HG03571 (cell line): ENCODE measurements around the gene KIZ.

Experiments used
- ATAC-seq: cut with Tn5 transposase; IDR thresholded peaks from one replicate; pipeline ENCODE4 v1.9.1; 2021; ENCODE audit not compliant: unreplicated experiment

KIZ gene

DNA sequence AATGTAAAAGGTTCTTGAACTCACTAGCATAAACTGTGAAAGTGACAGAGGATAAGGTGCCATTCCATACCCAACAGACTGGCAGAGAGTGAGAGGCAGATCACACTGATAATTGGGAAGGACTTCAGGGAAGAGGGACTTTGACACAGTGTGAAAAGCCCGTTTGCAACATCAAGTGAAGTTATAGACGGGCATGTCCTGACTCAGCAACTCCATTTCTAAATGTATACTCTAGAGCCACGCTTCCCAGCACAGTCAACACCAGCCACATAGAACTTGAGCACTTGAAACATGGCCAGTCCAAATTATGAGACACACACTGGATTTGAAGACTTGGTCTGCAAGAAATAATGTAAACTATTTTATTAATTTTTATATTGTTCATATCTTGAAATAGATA is 131.3 kb downstream of the KIZ start:
- ATAC-seq: no peak

DNA sequence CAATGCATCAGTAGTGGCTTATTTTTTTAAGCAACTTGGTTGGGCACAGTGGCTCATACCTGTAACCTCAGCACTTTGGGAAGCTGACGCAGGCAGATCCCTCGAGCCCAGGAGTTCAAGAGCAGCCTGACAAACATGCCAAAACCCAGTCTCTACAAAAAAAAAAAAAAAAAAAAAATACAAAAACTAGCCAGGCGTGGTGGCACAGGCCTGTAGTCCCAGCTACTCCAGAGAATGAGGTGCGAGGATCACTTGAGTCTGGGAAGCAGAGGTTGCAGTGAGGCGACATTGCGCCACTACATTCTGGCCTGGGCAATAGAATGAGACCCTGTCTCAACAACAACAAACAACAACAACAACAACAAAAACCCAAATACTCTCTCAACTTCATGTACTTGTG is 132.5 kb downstream of the KIZ start:
- no peak for ATAC-seq

DNA sequence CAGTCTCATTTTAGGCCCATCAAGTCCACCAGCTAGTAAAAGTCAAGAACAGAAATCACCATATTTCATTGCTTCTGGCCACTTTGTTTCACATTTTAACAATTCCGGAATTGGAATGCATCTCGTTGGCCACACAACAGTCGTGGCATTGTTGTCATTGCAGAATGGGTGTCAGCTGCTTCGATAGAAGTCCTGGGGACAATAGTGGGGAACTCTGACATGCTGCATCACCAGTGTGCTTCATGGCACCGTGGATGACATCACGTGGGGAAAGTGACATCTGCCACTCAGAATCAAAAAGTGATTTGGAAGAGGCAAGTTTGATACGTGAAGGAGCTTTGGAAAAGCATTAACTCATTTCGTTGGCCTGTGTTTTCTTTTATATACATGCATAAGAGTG is 133.5 kb downstream of the KIZ start:
- no peak for ATAC-seq

DNA sequence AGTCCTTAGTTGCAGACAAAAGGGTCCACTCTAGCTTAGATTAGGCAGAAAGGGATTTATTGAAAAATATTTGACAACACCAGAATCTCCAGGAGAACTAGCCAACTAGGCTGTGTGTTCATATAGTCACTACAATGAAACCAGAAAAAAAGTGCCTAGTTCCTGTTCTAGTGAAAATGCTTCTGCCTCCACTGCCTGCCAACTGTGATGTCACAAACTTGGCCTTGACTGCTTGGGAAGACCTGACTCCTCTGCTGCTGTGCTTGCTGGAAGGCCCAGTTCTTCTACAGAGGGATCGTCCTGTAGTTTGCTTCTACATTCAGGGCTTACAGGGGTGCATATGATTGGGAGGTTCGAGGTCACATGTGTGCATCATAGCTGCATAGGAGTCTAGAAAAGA is 136.9 kb downstream of the KIZ start:
- ATAC-seq: no peak

DNA sequence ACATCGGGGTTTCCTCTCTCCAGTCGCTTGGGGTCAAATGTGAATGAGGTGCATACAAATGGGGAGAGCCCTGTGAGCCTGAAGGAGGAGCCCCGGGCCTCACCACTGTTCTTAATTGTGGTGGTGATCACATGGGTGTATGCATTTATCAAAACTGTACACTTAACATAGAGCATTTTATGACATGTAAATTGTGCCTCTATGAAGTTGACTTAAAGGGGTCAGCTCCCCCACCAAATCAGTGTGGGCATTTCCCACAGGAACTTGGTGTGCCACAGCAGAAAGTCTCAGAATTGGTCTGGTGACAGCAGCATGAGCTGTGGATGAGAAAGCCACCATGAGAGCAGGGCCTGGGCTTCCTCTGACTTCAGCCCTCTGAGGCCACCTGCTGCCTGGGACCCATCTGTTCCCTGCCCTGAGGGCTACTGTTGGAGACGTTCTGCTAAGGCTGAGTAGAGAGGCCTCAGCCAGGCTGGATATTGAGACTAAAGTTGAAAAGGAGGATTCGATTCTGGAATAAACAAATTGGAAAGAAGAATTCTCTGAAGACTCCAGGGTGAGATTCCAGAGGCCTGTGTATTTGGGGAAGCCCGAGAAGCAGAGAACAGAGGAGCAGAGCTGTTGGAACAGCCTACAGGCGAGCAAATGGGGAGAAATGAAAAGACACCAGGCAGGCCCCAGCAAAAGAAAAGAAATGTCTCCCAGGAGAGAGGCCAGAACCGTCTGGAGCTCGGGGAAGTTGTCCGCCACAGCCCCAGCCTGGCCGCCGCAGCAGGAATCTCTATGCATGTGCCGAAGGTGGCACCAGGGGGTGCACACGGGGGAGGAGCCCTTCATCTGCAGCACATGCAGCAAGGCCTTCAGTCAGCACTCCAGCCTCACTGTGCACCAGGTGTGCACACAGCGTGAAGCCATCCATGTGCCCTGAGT is 139.6 kb downstream of the KIZ start:
- no peak for ATAC-seq

DNA sequence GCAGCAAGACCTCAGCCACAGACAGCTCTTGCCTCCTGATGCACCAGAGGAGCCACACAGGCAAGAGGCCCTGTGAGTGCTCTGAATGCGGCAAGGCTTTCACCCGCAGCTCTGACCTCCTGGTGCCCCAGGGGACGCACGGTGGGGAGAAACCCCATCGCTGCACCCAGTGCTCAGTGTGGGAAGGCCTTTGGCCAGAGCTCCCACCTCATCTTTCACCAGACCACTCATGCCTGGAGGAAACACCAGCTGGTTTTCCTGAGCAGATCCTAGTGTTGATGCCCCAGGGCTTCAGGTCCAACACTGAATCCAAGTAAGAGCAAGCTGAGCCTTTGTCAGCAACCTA is 140.3 kb downstream of the KIZ start:
- ATAC-seq: no peak

DNA sequence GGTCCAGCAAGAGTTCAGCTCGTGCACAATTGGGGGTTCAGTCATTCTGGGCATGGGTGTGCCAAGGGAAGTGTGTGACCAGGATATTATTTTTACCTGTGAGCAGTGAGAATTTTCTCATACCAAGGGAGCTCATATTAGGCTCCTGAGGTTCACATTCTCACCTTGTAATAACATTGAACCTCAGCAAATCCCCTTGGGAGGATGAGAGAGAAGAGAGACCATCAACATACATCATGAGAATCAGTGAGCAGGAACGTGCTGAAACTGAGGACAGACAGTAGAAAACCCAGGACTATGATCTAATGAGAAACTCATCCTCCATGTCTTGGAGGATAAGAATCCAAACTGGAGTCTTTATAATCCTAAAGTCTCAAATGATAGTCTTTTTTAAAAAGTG is 143.9 kb downstream of the KIZ start:
- no peak for ATAC-seq

DNA sequence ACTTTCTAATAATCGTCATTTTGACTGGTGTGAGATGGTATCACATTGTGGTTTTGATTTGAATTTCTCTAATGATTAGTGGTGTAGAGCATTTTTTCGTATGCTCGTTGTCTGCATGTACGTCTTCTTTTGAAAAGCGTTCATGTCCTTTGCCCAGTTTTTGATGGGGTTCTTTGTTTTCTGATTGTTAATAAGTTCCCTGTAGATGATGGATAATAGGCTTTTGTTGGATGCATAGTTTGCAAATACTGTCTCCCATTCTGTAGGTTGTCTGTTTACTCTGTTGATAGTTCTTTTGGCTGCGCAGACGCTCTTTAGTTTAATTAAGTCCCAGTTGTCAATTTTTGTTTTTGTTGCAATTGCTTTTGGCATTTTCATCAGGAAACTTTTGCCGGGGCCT is 144.9 kb downstream of the KIZ start:
- no peak for ATAC-seq

DNA sequence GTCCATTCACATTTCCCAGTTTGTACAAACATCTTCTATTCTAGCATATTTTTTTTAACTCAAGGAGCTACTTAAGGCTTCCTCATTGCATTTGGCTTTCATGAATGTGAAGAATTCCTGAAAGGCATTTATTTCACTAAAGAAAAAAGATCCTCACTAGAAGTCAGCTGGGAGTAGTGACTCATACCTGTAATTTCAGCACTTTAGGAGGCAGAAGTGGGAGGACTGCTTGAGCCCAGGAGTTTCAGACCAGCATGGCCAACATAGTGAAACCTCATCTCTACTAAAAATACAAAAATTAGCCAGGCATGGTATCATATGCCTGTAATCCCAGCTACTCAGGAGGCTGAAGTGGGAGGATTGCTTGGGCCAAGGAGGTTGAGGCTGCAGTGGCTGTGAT is 146.4 kb downstream of the KIZ start:
- no peak for ATAC-seq

DNA sequence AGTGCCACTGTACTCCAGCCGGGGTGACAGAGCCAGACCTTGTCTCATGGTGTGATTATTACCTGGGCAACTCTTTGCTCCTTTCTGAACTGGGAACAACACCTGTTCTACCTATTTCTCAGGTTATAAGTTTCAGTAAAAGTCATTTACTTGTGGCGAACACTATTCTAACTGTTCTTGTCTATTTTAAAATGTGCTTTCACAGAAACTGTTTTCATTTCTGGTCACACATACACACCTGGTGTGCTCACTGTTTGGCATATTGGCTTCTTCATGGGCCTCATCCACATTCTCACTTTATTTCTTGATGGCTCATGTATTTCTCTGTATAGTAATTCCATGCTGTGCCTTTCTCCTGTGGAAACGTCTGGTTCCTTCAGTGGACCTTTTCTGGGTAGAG is 146.8 kb downstream of the KIZ start:
- ATAC-seq: no peak

DNA sequence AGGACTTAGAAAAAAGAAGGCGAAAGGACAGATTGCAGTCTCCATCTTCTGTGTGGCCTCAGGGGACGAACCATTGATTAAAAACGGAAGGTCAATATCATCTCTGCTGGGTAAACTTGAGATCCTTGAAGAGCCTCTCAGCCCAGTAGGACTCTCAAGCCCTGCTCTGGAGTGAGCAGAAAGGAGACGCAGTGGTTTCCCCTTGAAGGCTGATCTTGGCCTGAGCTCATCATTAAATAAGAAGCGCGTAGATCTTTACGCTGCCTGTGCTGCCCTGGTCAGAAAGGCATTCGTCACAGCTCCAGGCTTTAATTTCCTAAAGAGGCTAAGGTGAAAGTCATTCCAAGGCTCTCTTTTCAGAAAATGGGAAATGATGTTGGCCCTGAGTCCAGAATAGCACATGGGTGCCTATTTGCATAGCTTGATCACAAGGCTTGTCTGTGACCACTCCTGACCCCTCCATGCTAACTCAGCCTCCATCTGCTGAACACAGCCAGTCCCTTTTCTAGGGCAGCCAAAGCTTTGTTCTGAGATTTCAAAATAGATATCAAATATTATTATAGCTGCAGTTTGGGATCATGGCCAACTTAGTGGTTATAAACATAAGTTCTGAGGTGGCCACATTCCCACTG is 148.0 kb downstream of the KIZ start:
- ATAC-seq: no peak

DNA sequence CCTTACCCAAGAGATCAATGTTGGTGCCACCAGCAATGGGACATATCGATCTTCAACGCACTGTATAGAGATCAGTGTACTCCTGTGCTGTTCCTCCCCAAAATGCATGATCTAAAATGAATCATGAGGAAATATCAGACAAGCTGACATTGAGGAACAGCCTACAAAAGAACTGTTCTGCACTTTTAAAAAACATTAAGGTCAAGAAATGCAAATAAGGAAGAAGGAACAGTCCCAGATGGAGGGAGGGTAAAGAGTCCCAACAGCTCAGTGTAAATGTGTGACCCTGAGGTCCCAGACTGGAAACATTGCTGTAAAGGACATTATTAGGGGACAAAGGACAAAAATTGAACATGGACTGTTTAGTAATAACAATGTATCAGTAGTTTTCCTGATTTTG is 152.9 kb downstream of the KIZ start:
- ATAC-seq: no peak

DNA sequence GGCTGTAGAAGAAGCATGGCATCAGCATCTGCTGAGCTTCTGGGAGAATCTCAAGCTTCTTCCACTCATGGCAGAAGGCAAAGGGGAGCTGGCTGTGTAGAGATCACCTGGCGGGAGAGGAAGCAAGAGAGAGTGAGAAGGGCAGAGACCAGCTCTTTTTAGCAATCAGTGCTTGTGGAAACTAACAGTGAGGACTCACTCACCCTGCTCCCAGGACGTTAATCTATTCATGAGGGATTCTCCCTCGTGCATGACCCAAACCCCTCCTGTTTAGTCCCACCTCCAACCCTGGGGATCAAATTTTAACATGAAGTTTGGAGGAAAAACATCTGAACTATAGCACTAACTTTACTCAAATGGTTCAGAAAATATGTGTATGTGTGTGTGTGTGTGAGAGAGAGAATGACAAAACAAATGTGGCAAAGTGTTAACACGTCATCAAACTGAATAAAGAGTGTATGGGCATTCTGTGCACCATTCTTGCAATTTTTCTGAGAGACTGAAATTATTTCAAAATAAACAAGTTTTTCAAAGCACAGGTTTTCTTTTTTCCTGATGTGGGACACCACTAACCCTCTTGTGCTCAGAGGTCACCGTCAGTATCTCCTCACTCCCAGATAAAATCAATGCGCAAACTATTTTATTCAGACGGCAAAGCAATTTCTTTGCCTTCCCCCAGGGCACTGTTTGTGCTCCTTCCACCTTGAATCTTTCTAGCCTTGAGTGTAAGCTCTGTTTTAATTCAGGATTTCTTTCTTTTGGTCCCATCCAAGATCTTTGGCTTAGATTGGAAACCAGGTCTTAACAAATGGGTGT is 154.0 kb downstream of the KIZ start:
- no peak for ATAC-seq

DNA sequence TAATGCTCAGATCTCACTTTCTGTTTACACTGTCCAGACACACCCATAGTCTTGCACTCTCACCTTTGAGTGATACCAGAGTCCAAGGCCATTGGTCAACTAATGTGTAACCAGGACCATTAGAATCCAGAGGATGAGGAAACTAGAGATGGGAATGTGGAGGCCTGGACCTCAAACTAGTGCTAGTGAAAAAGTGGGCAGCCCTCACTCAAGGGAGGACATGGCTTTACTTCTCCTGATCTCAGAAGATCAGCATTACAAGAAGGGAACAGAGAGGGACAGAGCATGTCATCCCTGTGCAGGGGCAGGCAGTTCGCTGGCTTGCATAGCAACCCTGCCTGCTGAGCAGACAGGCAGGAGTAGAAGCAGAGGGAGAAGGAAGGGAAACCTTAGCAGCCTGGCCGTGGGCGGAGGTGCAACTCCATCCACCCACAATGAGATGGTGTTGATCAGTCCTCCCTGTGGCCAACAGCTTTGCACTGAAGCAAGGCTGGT is 154.7 kb downstream of the KIZ start:
- no peak for ATAC-seq

DNA sequence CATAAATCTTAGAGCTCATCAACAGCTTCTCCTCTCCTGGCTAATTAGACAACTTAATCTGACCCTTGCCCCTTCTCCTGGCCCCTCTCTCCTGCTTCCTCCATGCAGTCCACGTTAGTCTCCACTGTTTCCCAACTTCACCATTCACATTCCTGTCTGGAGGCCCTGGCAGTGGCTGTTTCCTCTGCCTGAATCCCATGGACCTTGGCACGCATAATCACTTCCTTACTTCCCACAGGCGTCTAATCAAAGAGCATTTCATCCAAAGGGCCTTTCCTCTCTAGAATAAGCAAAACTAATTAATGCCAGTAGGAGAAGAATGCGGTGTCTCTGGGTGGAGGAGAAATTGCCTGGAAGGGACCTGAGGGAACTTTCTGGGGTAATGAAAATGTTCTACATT is 160.9 kb downstream of the KIZ start:
- no peak for ATAC-seq

DNA sequence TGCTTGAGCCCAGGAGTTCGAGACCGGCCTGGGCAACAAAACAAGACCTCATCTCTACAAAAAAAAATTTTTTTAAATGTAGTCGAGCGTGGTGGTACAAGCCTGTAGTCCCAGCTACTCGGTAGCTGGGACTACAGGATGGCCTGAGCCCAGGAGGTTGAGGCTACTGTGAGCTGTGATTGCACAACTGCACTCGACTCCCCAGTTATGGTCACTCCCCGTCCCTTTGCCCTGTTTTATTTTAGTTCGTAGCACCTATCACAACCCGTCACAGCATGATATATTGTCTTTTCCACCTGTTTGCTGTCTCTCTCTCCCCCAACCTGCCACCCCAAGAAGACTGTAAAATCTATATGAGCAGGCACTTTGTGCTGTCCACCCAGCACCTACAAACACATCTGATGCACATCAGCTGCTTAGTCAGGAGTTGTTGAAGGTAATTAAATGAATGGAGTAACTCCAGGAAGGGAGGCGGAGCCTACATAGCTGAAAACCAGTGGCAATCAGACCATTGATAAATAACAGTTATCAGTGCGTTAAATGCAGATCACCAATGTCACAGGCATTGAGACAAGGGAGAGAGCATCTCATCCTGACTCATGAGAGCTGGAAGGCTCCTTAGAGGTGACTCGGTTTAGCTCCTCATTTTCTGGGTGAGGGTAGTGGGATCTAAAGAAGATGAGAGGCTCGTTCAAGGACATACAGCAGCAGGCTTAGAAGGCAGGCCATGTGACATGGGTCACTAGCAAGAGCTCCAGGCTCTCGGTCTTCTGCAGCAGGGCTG is 162.9 kb downstream of the KIZ start:
- ATAC-seq: no peak

DNA sequence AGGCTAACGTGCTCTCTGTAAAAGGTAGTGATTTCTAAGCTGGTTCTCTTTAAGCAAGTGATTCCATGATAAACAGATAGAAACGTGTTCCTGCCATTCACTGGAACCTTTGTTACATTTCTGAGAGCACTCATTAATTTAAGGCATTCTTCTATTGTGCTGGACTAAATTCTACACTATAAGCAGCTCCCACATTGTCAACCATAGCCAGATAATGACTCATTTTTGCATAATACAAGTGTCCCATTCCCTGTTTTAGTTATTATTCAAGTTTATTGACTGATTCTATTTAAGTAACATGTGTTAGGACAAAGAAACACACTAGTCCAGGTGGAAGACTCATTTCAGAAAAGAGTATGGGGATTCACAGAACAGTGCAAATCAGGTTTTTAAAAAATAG is 163.8 kb downstream of the KIZ start:
- no peak for ATAC-seq

DNA sequence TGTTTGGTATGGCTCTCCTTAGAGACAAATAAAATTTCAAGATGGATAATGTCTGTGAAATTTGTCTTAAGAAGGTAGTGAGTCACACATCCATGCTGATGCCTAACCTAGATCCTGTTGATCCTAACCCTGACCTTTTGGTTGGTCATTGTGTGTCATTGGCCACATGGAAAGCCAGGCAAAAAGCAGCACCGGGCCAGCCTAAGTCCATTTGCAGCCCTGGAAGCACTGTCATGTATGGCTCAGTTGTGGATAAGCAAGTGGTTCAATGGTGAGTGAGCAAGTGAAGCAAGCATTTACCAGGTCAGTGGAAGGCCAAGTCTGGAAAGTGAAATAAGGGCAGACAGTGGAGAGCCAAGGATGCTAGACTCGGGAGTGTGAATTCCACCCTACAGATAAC is 165.1 kb downstream of the KIZ start:
- ATAC-seq: no peak

DNA sequence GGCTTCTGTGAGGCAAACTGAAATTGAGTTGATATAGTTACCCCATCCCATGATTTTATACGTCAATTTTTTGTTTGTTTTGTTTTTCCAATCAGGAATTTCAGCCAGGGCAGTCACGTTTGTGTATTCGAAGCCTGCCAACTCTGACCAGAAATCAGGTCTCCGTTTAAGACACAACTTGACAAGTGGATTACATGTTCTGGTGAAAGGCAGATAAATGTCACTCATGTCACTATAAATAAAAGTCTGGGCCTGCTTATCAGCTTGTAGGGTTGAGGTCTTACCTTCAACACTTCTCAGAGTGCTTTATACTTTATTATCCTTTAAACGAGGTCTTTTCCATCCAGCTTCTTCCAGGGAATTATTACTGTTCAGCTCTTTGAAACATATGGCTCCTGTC is 168.9 kb downstream of the KIZ start:
- ATAC-seq: no peak
